K562 (cell line): ENCODE results near the gene OPA1. TPM values are rescaled to one million over a fixed set of nuclear protein-coding genes. Genes with fewer than 3 reads are reported as not detected.
A peak's percentile ranks its signal among the peaks of the same experiment; 100 is the strongest.

Experiments used
- BMI1 ChIP-seq: fragments of 150-350 bp; IDR thresholded peaks from 2 replicates; pipeline ENCODE4 v1.6.1; 2014; ENCODE audit warnings: low read length
- CBX5 ChIP-seq: IDR thresholded peaks from 2 replicates; pipeline ENCODE4 v1.6.1; 2014; ENCODE audit warnings: low read depth, borderline replicate concordance
- FOXK2 ChIP-seq, 2 experiments: fragments of 450-650 bp; IDR thresholded peaks in 1 of 2; conservative IDR thresholded peaks in 1 of 2; 2 replicates each; pipeline ENCODE4 v1.6.1; 2016; ENCODE audit warnings: low read depth in 2 of 2, mild to moderate bottlenecking in 1 of 2
- L3MBTL2 ChIP-seq: fragments of 450-650 bp; IDR thresholded peaks from 2 replicates; pipeline ENCODE4 v1.6.1; 2016; ENCODE audit warnings: mild to moderate bottlenecking, moderate library complexity
- MTA3 ChIP-seq: fragments of 450-650 bp; formaldehyde crosslinking; IDR thresholded peaks from 2 replicates; pipeline ENCODE4 v1.6.1; 2017; ENCODE audit warnings: mild to moderate bottlenecking, borderline replicate concordance
- PHB ChIP-seq: fragments of 250-450 bp; sonication (Bioruptor Pico); IDR thresholded peaks from 2 replicates; pipeline ENCODE4 v1.5.0; 2021
- PML ChIP-seq: IDR thresholded peaks from 2 replicates; pipeline ENCODE4 v1.6.1; 2012; ENCODE audit warnings: low read length, inconsistent platforms
- TCF7L2 ChIP-seq: fragments of 150-350 bp; IDR thresholded peaks from 2 replicates; pipeline ENCODE4 v1.6.1; 2016; ENCODE audit warnings: low read depth, mild to moderate bottlenecking, low read length, moderate library complexity
- ZBED1 ChIP-seq: IDR thresholded peaks from 2 replicates; pipeline ENCODE4 v1.6.1; 2014
- ZNF77 ChIP-seq: fragments of 250-450 bp; sonication (Bioruptor Pico); IDR thresholded peaks from 2 replicates; pipeline ENCODE4 v1.5.0; 2020
- ZNF79 ChIP-seq: fragments of 250-450 bp; sonication (Bioruptor Pico); IDR thresholded peaks from 2 replicates; pipeline ENCODE4 v1.4.0; 2020; ENCODE audit warnings: low read depth, mild to moderate bottlenecking, moderate library complexity
- polyA plus RNA-seq, 8 experiments: library from polyadenylated mRNA; depleted of rRNA in 4 of 8; stranded (reverse) in 5 of 8; unstranded in 3 of 8; fragments of >200 nt; fragmentation: Nextera tagmentation in 2 of 8; fragmentation: Illumina TruSeq in 1 of 8; extraction: Ambion mirVana in 2 of 8; extraction: Trizol in 1 of 8; gene quantifications; 2 replicates each; pipeline versions ENCODE4 v1.2.1 to v1.2.3, GENCODE V29; 2011 to 2014; ENCODE audit warnings: inconsistent platforms in 1 of 8, missing spikeins in 1 of 8
- total RNA-seq, 7 experiments: library from RNA; depleted of rRNA in 6 of 7; stranded (reverse); fragments of >200 nt in 6 of 7; fragmentation: Illumina TruSeq in 2 of 7; extraction: Trizol in 2 of 7; gene quantifications; 2 replicates each; pipeline versions ENCODE4 v1.2.1 to v1.2.3, GENCODE V29; 2011 to 2021; ENCODE audit warnings: low replicate concordance in 1 of 7
- TF ChIP-seq, protein P1 (sequence below): fragments of 250-450 bp; sonication (Bioruptor Pico); IDR thresholded peaks from 2 replicates; pipeline ENCODE4 v1.6.1; 2021; ENCODE audit warnings: mild to moderate bottlenecking
- TF ChIP-seq, protein P2 (sequence below): fragments of 200-600 bp; sonication (generic); IDR thresholded peaks from one replicate; pipeline ENCODE4 v1.6.1; 2012; ENCODE audit warnings: mild to moderate bottlenecking, low read depth, low read length, inconsistent platforms
- TF ChIP-seq, protein P3 (sequence below): fragments of 450-650 bp; formaldehyde crosslinking; IDR thresholded peaks from 2 replicates; pipeline ENCODE4 v1.4.0; 2022; ENCODE audit warnings: missing genetic modification characterization
- TF ChIP-seq, protein P4 (sequence below): fragments of 450-650 bp; formaldehyde crosslinking; IDR thresholded peaks from 2 replicates; pipeline ENCODE4 v1.4.0; 2022; ENCODE audit warnings: mild to moderate bottlenecking, moderate library complexity

OPA1 gene
- total and polyA plus RNA-seq, 9 of the 15 experiments (the other 6 are each of a cell fraction or from before 2014, with no cell fraction given) = 19.7 to 127 (median 94.7) TPM

- TF ChIP-seq, protein P1, sequence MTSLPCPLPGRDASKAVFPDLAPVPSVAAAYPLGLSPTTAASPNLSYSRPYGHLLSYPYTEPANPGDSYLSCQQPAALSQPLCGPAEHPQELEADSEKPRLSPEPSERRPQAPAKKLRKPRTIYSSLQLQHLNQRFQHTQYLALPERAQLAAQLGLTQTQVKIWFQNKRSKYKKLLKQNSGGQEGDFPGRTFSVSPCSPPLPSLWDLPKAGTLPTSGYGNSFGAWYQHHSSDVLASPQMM = no peak
- peak; percentile 81 for TF ChIP-seq CBX5
- peak; percentile 96 for TF ChIP-seq L3MBTL2
- TF ChIP-seq BMI1 = peak; percentile 23; the same call in 1 of the 2 replicates
- TF ChIP-seq ZBED1 = peak; percentile 87
- peak; percentile 63; the same call in 1 of the 2 replicates for TF ChIP-seq TCF7L2
- peak; percentile 76 for TF ChIP-seq PML
- TF ChIP-seq, protein P2, sequence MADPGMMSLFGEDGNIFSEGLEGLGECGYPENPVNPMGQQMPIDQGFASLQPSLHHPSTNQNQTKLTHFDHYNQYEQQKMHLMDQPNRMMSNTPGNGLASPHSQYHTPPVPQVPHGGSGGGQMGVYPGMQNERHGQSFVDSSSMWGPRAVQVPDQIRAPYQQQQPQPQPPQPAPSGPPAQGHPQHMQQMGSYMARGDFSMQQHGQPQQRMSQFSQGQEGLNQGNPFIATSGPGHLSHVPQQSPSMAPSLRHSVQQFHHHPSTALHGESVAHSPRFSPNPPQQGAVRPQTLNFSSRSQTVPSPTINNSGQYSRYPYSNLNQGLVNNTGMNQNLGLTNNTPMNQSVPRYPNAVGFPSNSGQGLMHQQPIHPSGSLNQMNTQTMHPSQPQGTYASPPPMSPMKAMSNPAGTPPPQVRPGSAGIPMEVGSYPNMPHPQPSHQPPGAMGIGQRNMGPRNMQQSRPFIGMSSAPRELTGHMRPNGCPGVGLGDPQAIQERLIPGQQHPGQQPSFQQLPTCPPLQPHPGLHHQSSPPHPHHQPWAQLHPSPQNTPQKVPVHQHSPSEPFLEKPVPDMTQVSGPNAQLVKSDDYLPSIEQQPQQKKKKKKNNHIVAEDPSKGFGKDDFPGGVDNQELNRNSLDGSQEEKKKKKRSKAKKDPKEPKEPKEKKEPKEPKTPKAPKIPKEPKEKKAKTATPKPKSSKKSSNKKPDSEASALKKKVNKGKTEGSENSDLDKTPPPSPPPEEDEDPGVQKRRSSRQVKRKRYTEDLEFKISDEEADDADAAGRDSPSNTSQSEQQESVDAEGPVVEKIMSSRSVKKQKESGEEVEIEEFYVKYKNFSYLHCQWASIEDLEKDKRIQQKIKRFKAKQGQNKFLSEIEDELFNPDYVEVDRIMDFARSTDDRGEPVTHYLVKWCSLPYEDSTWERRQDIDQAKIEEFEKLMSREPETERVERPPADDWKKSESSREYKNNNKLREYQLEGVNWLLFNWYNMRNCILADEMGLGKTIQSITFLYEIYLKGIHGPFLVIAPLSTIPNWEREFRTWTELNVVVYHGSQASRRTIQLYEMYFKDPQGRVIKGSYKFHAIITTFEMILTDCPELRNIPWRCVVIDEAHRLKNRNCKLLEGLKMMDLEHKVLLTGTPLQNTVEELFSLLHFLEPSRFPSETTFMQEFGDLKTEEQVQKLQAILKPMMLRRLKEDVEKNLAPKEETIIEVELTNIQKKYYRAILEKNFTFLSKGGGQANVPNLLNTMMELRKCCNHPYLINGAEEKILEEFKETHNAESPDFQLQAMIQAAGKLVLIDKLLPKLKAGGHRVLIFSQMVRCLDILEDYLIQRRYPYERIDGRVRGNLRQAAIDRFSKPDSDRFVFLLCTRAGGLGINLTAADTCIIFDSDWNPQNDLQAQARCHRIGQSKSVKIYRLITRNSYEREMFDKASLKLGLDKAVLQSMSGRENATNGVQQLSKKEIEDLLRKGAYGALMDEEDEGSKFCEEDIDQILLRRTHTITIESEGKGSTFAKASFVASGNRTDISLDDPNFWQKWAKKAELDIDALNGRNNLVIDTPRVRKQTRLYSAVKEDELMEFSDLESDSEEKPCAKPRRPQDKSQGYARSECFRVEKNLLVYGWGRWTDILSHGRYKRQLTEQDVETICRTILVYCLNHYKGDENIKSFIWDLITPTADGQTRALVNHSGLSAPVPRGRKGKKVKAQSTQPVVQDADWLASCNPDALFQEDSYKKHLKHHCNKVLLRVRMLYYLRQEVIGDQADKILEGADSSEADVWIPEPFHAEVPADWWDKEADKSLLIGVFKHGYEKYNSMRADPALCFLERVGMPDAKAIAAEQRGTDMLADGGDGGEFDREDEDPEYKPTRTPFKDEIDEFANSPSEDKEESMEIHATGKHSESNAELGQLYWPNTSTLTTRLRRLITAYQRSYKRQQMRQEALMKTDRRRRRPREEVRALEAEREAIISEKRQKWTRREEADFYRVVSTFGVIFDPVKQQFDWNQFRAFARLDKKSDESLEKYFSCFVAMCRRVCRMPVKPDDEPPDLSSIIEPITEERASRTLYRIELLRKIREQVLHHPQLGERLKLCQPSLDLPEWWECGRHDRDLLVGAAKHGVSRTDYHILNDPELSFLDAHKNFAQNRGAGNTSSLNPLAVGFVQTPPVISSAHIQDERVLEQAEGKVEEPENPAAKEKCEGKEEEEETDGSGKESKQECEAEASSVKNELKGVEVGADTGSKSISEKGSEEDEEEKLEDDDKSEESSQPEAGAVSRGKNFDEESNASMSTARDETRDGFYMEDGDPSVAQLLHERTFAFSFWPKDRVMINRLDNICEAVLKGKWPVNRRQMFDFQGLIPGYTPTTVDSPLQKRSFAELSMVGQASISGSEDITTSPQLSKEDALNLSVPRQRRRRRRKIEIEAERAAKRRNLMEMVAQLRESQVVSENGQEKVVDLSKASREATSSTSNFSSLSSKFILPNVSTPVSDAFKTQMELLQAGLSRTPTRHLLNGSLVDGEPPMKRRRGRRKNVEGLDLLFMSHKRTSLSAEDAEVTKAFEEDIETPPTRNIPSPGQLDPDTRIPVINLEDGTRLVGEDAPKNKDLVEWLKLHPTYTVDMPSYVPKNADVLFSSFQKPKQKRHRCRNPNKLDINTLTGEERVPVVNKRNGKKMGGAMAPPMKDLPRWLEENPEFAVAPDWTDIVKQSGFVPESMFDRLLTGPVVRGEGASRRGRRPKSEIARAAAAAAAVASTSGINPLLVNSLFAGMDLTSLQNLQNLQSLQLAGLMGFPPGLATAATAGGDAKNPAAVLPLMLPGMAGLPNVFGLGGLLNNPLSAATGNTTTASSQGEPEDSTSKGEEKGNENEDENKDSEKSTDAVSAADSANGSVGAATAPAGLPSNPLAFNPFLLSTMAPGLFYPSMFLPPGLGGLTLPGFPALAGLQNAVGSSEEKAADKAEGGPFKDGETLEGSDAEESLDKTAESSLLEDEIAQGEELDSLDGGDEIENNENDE = no peak
- TF ChIP-seq PHB (CRISPR knock-in tag) = no peak
- TF ChIP-seq MTA3 = peak; percentile 99
- TF ChIP-seq, protein P3, sequence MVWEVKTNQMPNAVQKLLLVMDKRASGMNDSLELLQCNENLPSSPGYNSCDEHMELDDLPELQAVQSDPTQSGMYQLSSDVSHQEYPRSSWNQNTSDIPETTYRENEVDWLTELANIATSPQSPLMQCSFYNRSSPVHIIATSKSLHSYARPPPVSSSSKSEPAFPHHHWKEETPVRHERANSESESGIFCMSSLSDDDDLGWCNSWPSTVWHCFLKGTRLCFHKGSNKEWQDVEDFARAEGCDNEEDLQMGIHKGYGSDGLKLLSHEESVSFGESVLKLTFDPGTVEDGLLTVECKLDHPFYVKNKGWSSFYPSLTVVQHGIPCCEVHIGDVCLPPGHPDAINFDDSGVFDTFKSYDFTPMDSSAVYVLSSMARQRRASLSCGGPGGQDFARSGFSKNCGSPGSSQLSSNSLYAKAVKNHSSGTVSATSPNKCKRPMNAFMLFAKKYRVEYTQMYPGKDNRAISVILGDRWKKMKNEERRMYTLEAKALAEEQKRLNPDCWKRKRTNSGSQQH (CRISPR knock-in tag) = no peak
- TF ChIP-seq, protein P4, sequence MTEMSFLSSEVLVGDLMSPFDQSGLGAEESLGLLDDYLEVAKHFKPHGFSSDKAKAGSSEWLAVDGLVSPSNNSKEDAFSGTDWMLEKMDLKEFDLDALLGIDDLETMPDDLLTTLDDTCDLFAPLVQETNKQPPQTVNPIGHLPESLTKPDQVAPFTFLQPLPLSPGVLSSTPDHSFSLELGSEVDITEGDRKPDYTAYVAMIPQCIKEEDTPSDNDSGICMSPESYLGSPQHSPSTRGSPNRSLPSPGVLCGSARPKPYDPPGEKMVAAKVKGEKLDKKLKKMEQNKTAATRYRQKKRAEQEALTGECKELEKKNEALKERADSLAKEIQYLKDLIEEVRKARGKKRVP (CRISPR knock-in tag) = no peak
- TF ChIP-seq ZNF77 (CRISPR knock-in tag) = no peak
- no peak for TF ChIP-seq ZNF79
- TF ChIP-seq FOXK2 (conservative IDR thresholded peaks at IDR 0.05 in 1 of 2, IDR thresholded peaks at IDR 0.05 in 1 of 2; ENCODE audit: low read depth in 2 of 2) = peak; percentile 95 to 97
These were observed at the start of gene OPA1 (continued) for GRCh38 chr3:193592841-193593667.
